ENCODE data around the gene LARGE2. TPM values are rescaled to one million over a fixed set of nuclear protein-coding genes. Genes with fewer than 3 reads are reported as not detected.

The LARGE2 gene
- total RNA-seq, 1 experiment from 2014 or later: 30.1 TPM

DNA sequence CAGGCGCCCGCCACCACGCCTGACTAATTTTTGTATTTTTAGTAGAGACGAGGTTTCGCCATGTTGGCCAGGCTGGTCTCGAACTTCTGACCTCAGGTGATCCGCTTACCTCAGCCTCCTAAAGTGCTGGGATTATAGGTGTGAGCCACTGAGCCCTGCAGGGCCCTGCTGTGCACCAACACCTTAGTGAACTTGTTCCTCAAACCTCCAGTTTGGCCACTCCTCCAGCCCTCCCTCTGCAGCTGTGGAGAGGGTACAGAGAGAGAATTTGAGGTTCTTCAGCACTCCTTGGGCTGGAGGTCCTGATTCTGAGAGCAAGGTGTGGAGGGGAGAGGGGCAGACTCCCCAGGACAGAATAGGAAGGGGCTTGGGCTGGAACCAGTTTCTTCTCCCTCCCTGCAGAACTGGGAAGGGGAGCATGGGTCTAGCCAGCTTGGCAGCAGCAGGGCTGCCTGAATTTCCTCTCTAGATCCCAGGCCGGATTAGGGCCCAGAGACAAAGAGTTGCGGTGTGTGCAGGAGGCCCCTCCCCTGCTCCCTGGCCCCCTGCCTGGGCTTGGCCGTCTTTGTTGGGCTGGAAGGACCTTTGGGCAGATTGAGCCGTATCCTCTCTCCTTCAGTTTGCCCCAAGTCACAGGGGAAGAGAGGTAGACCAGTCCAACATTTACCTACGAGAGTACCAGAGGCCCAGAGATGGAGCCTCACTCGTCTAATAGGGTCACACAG is 2.5 kb upstream of the LARGE2 start:
- peaks cover 43% of the 10 kb centered on the region for H3K36me3 Mint-ChIP-seq (ENCODE audit: insufficient read depth, unreplicated experiment)
- no peak overlapping the region for H3K27ac Mint-ChIP-seq (ENCODE audit: unreplicated experiment)
- no peaks in the 10 kb centered on the region for H3K27me3 Mint-ChIP-seq (ENCODE audit: unreplicated experiment)
- no peaks in the 10 kb centered on the region for H3K9me3 Mint-ChIP-seq (ENCODE audit: low read depth, unreplicated experiment)
- no peak overlapping the region for H3K4me3 Mint-ChIP-seq (ENCODE audit: low read depth, unreplicated experiment)
- CTCF ChIA-PET: no interaction called here
- peaks cover 17% of the 10 kb centered on the region for H3K4me1 Mint-ChIP-seq (ENCODE audit: low read depth, unreplicated experiment)
- TF ChIP-seq, protein P1, sequence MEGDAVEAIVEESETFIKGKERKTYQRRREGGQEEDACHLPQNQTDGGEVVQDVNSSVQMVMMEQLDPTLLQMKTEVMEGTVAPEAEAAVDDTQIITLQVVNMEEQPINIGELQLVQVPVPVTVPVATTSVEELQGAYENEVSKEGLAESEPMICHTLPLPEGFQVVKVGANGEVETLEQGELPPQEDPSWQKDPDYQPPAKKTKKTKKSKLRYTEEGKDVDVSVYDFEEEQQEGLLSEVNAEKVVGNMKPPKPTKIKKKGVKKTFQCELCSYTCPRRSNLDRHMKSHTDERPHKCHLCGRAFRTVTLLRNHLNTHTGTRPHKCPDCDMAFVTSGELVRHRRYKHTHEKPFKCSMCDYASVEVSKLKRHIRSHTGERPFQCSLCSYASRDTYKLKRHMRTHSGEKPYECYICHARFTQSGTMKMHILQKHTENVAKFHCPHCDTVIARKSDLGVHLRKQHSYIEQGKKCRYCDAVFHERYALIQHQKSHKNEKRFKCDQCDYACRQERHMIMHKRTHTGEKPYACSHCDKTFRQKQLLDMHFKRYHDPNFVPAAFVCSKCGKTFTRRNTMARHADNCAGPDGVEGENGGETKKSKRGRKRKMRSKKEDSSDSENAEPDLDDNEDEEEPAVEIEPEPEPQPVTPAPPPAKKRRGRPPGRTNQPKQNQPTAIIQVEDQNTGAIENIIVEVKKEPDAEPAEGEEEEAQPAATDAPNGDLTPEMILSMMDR (IDR thresholded peaks at IDR 0.05; ENCODE audit: unreplicated experiment): no peak
- BruUV-seq (replicated peaks): no TSS peak
- no peak for DNase-seq
- intact Hi-C loops (cut with micrococcal nuclease; ENCODE audit: unreplicated experiment): no loop called here

DNA sequence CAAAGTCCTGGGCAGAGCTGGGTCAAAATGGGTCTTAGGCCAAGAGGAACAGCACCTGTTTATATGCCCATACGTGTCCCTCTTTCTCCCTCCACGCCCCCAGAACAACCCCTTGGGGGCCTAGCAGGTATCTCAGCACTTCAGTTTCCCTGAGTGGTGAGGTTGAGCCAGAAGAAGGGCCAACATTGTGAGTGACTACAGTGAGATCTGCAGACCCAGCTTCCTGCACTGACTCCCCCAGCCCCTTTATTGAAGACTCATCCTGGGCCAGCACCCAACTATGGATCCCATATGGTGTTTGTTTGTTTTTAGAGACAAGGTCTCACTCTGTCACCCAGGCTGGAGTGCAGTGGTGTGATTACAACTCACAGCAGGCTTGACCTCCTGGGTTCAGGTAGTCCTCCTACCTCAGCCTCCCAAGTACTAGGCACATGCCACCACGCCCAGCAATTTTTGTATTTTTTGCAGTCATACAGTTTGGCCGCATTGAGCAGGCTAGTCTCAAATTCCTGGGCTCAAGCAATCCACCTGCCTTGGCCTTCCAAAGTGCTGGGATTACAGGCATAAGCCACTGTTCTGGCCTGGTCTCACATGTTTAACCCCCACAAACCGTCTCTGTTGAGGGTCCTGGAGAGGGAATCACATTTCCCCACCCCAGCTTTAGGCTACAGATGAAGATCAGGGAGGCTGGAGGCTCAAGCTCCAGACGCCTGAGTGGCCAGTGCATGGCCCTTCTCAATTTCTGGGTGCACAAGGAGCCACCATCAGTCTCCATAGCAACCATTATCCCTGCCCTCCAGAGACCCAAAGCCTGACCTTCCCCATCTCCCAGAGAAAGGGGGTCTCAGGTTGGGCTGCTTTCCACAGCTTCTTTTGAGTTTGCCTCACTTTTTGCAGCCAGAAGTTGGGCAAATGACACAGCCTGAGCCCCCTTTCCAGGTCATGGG is 1.7 kb upstream of the LARGE2 start:
- H3K4me3 Mint-ChIP-seq (ENCODE audit: low read depth, unreplicated experiment): peak overlapping the region; percentile 58
- peaks cover 17% of the 10 kb centered on the region for H3K4me1 Mint-ChIP-seq (ENCODE audit: low read depth, unreplicated experiment)
- TF ChIP-seq, protein P1 (IDR thresholded peaks at IDR 0.05; ENCODE audit: unreplicated experiment): no peak
- no peak for DNase-seq
- intact Hi-C loops (cut with micrococcal nuclease; ENCODE audit: unreplicated experiment): no loop called here
- H3K9me3 Mint-ChIP-seq (ENCODE audit: low read depth, unreplicated experiment): no peaks in the 10 kb centered on the region
- peaks cover 38% of the 10 kb centered on the region for H3K36me3 Mint-ChIP-seq (ENCODE audit: insufficient read depth, unreplicated experiment)
- no TSS peak for BruUV-seq (replicated peaks)
- no peaks in the 10 kb centered on the region for H3K27me3 Mint-ChIP-seq (ENCODE audit: unreplicated experiment)
- CTCF ChIA-PET: no interaction called here
- no peak overlapping the region for H3K27ac Mint-ChIP-seq (ENCODE audit: unreplicated experiment)

DNA sequence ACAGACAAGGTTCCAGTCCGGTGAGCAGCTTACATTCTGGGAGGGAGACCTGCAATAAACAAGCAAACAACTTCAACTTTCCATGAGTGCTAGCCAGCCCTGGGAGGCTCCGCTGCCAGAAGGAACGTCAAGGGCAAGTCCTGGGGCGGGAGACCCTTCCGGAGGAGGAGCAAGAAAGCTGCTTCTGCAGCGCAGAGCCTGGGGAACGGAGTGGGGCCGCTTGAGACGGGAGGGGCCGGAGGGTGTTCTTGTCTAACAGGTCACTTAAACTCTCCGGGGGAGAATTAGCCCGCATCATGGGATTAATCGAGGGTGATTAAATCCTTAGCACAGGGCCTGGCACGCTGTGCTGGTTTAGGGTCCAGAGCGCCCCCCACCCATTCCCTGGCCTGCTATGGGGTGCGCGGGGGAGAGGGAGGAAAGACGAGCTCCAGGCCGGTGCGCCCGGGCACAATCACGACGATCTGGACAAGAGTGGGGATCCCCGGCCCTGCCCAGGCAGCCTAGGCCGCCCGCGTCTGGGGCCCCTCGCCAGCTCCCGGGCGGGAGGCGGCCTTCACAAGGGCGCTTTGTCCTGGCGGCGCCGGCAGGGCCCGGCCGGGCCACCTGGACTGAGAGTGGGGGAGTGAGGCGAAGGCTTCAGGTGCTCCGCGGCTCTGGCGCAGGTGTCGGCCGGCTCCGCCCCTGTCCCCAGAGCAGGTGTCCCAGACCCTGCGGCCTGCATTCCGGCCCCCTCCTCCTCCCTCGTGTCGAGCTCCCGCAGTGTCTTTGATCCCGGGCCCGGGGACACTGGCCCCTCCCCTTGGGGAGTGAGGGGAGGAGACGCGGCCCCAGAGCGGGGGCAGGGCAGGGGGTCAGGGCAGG is 663 bp upstream of the LARGE2 start:
- CTCF ChIA-PET: interaction anchor here (0.7 kb wide), 1 partner anchor 260 kb away, joined by 3 read pairs; no protein-coding TSS in a partner anchor
- H3K27me3 Mint-ChIP-seq (ENCODE audit: unreplicated experiment): no peaks in the 10 kb centered on the region
- intact Hi-C loops (cut with micrococcal nuclease; ENCODE audit: unreplicated experiment): no loop called here
- peaks cover 32% of the 10 kb centered on the region for H3K36me3 Mint-ChIP-seq (ENCODE audit: insufficient read depth, unreplicated experiment)
- no TSS peak for BruUV-seq (replicated peaks)
- H3K4me3 Mint-ChIP-seq (ENCODE audit: low read depth, unreplicated experiment): peak overlapping the region; percentile 58
- H3K27ac Mint-ChIP-seq (ENCODE audit: unreplicated experiment): no peak overlapping the region
- H3K9me3 Mint-ChIP-seq (ENCODE audit: low read depth, unreplicated experiment): no peaks in the 10 kb centered on the region
- DNase-seq: peak; percentile 84
- H3K4me1 Mint-ChIP-seq (ENCODE audit: low read depth, unreplicated experiment): peaks cover 8% of the 10 kb centered on the region
- TF ChIP-seq, protein P1 (IDR thresholded peaks at IDR 0.05; ENCODE audit: unreplicated experiment): no peak
